M059J (cell line): ENCODE measurements around the gene RPL27. TPM values are rescaled to one million over a fixed set of nuclear protein-coding genes. Genes with fewer than 3 reads are reported as not detected.

Experiments
- DNase-seq: peaks from one replicate; pipeline ENCODE4 v3.0.0-alpha.2; 2012; ENCODE audit warnings: low read depth
- total RNA-seq: library from RNA; depleted of rRNA; stranded (reverse); fragments of >200 nt; shearing (Covaris generic); gene quantifications from 2 replicates; pipeline ENCODE4 v1.2.3, GENCODE V29; 2014

Gene RPL27
- total RNA-seq, 1 experiment from 2014 or later: 1,027 TPM

GRCh38 chr17:43020789-43021740 lies 22.8 kb downstream of the RPL27 start:
- DNase-seq: peak; percentile 71

DNA sequence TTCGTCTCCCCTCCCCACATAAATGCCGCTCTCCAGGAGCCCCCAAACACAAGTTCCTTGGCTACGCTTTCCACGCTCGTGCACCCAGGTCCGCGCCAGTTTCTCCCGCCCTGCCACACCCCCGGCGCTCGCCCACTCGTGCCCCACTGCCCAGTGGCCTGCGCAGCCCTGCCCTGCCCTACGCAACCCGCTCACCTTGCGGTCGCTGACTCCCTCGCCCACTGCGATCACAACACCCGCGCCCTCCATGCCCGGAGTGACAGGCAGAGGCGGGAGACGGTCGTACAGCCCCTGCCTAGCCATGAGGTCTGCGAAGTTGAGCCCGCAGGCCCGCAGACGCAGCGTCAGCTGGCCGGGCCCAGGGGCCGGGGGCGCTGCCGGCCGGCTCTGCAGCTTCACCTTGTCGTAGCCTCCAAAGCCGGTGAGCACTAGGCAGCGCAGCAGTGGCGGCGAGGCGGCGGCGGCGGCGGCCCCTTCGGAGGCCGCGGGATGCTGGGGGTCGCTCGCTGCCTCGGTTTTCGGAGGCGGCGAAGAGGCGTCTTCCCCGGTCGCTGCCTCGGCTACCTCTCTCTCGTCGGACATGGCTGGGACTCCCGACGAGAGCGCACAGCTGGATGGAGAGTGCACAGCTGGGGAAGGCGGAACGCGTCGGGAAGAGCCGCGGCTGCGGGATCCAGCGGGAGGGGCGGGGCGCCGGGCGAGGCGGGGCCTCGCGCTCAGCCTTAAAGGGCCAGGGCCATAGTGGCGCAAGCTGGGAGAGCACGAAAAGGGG lies 23.7 kb downstream of the RPL27 start, which contains the start of gene VAT1:
VAT1 (minus strand) TSS at position 645 of the 772 bp plus-strand sequence; CDS start at position 582, 63 bp downstream.
- peak; percentile 72 for DNase-seq

- DNase-seq: peak; percentile 95
Observed at GRCh38 chr17:43024407-43025289, 26.4 kb downstream of the RPL27 start, which contains the start of gene RND2. Gene RND2 (plus strand): TSS chr17:43025231. CDS start chr17:43025348, 117 bp downstream.

DNA sequence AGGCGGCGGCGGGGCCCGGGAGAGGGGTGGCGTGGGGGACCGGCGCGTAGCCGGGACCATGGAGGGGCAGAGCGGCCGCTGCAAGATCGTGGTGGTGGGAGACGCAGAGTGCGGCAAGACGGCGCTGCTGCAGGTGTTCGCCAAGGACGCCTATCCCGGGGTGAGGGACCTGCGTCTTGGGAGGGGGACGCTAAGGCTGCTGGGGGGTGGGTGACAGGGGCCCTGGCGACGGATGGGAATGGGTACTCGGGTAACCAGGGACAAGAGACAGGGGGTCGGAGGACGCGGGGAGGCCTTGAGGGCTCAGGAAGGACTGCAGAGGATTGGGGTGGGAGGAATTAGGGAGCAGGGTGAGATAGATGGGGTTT lies 27.1 kb downstream of the RPL27 start:
- no peak for DNase-seq

- no peak for DNase-seq
Observed at GRCh38 chr17:43025766-43026537, 27.7 kb downstream of the RPL27 start.

DNA sequence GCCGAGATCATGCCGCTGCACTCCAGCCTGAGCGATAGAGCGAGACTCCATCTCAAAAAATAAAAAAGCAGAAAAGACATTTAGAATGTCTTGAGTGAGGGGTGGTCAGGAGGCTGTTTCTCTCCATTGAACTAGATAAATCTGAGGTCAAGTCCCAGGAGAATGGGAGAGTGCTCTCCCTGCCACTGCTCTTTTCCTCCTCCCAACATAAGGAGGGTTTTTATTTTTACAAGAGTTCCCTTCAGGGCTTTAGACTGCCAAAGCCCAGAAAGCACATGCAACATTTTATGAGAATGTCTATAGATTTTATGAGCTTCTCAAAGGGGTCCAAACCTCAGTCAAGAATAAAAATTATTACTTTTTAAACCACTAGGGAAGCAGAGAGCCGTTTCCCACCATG lies 28.4 kb downstream of the RPL27 start:
- DNase-seq: no peak

DNA sequence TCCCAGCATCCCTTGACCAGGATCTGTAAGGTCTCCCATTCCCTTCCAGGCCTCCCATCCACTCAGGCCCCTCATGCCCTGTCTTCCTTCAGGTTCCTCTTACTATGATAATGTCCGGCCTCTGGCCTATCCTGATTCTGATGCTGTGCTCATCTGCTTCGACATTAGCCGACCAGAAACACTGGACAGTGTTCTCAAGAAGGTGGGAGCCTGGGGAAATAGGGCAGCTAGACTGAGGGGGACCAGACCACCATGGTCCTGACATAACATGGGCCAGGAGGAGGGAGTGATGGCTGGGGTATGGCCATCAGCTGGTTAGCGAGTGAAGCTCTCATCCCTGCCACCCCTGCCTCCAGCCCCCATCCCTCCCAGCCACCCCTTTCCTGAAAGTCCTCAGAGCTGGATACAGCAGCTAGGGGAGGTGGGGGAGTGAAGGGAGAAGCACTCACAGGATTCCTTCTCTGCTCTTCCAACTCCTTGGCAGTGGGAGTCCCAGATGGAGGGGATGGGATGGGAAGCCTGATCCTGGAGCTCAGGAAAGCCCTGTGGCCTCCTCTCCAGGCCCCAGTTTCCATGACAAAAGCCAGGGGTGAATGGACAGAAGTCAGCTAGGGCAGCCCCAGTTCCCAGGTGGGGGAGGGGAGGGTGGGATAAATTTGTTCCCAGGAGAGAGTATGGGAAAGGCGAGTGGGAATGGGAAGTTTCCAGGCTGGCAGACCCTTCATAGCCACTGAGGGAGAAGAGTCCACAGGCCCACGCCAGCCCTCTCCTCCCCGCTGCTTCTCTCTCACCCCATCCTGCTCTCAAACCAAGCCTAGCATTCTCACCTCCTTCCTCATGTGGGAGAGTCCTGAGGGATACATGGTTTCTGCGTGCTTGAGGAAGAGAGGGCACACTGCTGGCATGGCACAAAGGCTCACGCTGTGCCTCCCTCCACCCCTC lies 29.1 kb downstream of the RPL27 start:
- no peak for DNase-seq

- no peak for DNase-seq
Observed at GRCh38 chr17:43028221-43028861, 30.1 kb downstream of the RPL27 start.

GRCh38 chr17:43030137-43030767 lies 32.0 kb downstream of the RPL27 start:
- DNase-seq: no peak

GRCh38 chr17:43031666-43032065 lies 33.4 kb downstream of the RPL27 start:
- no peak for DNase-seq

DNA sequence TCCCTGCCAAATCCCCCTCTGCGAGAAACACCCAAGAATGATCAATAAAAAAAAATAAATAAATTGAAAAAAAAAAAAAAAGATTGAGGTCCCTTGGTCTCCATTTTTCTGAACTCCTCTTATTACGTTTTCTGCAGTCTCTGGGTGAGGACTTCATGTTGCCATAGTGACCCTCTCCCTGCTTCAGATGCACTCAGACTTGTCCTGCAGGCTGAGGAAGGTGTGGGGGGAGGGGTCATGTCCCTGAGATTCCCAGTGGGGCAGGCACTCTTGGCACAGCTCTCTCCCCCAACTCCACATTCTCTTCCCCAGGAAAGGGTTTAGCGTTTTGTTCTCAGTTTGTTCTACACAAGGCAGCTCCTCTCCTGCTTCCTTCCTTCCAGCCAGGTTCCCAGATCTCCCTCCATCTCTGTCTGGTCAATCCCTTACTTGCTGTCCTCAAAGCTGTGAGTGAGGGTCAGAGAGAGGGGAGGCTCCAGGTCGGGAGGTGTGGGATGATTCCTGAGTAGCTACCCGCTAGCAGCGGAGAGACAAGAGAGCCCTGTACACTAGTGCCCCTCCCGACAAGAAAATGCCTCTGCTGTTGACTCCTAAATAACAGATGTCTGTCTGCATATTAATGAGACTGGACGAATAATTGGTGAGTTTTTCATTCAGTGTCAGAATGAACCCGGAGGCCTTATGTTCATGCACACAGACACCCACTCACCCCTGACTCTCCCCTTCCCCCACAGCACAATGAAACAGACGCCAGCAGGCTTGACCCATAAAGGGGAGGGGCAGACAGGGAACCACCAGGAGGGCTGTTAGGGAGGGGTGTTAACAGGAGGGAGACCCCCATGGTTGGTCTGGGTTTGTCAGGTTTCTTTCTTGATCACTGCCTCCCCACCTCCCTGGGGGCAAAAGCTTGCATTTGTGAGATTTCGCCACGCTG lies 36.0 kb downstream of the RPL27 start:
- no peak for DNase-seq

GRCh38 chr17:43034894-43035293 lies 36.7 kb downstream of the RPL27 start:
- DNase-seq: no peak

DNA sequence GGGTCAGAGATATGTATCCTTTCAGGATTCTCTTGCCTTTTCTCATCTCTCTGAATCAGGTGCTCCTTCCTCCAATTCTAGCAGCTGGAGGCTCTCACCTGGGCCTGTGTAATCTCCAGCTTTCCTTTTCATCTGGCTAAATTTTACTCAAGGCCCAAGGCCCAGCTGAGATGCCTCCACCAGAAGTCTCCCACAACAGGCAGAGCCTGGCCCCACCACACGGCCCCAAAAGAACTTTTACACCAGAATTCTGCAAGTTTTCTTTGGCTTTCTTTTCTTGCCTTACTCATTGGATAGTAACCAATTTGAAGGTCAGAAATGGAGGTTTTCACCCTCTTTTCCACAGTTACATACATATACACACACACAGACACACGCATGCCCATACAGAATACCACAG lies 41.4 kb downstream of the RPL27 start:
- no peak for DNase-seq

DNA sequence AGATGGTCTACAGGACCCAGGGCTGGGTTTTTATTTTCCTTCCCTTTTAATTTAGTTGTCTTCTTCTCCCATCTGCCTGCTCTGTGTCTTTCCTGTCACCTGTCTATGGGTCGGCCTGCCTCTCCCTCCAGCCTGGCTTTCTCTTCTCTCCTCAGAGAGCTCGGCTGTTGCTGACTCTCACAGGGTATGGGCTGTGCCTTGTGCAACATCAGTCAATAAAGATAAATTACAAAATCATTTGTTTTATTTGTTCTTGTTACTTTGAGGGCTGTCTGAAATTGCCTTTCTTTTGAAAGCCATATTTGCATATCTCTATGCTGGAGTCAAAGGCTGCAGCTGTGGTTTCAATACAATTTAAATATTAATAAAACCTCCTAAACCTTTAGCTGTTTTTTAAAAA lies 42.4 kb downstream of the RPL27 start:
- DNase-seq: no peak

GRCh38 chr17:43042025-43042628 lies 43.9 kb downstream of the RPL27 start:
- DNase-seq: no peak

GRCh38 chr17:43043307-43043706 lies 45.1 kb downstream of the RPL27 start:
- no peak for DNase-seq

GRCh38 chr17:43044024-43044423 lies 45.8 kb downstream of the RPL27 start:
- no peak for DNase-seq
